AG04449 (cell line): ENCODE results near the gene ALDH18A1.
"Not testable (repeated sequence)": the region's sequence is repeated elsewhere in the genome, so short reads cannot be mapped to it uniquely, and the experiment has no call there.

Experiments used
- CTCF ChIA-PET: fragments of 350-600 bp; formaldehyde crosslinking; extraction: SDS; loops from one replicate; lab custom pipeline; 2021; ENCODE audit warnings: antibody characterized with exemption; lab: Yijun Ruan, JAX
- POLR2A ChIA-PET: fragments of 400-600, 350-600 bp; formaldehyde crosslinking; extraction: SDS; loops from one replicate; lab custom pipeline; 2020; ENCODE audit warnings: antibody characterized with exemption, inconsistent platforms; lab: Yijun Ruan, JAX
- DNase-seq: peaks from one replicate; pipeline ENCODE4 v3.0.0-alpha.2; 2010; ENCODE audit warnings: low read depth, low spot score
- H3K4me3 ChIP-seq: 2 replicates; pipeline ENCODE4 v1.5.1; 2011; ENCODE audit warnings: low read depth, mild to moderate bottlenecking, control low read depth, low read length
- TF ChIP-seq, protein P1 (sequence below): IDR thresholded peaks from one replicate; pipeline ENCODE4 v1.5.1; 2011; ENCODE audit warnings: mild to moderate bottlenecking, moderate library complexity, low read length, control low read depth, inconsistent platforms; ENCODE audit not compliant: insufficient read depth; ENCODE audit errors: missing control alignments

ALDH18A1 gene

DNA sequence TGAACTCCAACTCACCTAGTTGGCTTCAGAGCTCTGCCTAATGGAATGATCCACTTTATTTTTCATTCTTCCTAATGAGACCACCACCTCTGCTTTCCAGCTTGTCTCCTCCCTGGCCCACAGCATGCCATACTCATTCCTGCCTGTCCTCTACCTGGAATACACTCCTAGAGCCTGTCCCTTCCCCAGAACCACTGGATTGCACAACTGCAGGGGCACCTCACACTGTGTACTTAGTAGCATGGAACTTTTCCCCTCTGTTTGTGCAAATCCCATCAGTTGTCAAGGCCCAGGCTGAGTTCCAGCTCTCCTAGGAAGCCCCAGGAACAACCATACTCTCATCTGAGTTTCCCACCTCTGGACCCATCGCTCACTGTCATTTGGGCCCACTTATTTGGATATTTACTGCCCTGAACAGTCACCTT is 15.6 kb downstream of the ALDH18A1 start:
- no peak overlapping the region for H3K4me3 ChIP-seq
- ChIA-PET CTCF (interaction anchor here (1.5 kb wide), 1 partner anchor 39 kb away, joined by 5 read pairs; no protein-coding TSS in a partner anchor), POLR2A (no interaction called here)
- TF ChIP-seq, protein P1, sequence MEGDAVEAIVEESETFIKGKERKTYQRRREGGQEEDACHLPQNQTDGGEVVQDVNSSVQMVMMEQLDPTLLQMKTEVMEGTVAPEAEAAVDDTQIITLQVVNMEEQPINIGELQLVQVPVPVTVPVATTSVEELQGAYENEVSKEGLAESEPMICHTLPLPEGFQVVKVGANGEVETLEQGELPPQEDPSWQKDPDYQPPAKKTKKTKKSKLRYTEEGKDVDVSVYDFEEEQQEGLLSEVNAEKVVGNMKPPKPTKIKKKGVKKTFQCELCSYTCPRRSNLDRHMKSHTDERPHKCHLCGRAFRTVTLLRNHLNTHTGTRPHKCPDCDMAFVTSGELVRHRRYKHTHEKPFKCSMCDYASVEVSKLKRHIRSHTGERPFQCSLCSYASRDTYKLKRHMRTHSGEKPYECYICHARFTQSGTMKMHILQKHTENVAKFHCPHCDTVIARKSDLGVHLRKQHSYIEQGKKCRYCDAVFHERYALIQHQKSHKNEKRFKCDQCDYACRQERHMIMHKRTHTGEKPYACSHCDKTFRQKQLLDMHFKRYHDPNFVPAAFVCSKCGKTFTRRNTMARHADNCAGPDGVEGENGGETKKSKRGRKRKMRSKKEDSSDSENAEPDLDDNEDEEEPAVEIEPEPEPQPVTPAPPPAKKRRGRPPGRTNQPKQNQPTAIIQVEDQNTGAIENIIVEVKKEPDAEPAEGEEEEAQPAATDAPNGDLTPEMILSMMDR = no peak
- DNase-seq = no peak

DNA sequence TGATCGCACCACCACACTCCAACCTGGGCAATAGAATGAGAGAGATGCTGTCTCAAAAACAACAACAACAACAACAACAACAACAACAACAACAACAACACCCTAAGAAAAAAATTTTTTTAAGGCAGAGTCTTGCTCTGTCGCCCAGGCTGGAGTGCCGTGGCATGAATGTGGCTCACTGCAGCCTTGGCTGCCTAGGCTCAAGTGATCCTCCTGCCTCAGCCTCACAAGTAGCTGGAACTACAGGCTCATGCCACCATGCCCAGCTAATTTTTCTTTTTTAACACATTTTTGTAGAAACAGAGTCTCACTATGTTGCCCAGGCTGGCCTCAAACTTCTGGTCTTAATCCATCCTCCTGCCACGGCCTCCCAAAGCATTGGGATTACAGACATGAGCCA is 18.6 kb downstream of the ALDH18A1 start:
- H3K4me3 ChIP-seq = no peak overlapping the region
- ChIA-PET CTCF (no interaction called here), POLR2A (no interaction called here)
- no peak for DNase-seq
- TF ChIP-seq, protein P1 = no peak

DNA sequence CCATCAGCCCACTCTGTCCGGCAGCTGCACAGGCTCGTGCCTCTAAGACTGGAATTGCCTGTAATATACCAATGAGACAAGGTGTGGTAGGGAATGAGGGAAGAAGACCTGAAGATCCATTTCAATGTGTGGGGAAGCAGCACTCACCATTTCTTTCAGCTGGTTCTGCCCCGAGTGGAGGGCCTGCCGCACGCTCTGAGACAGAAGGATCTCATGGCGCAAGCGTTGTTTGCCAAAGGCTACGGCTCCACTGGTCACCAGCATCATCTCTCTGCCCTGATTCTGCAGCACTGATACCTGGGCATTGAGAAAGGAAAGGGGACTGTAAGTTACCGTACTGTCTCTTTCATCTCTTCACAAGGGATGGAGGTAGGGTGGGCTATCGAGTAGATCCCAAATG is 19.4 kb downstream of the ALDH18A1 start:
- no peak overlapping the region for H3K4me3 ChIP-seq
- TF ChIP-seq, protein P1 = no peak
- POLR2A ChIA-PET = no interaction called here
- DNase-seq = no peak
- CTCF ChIA-PET = interaction anchor here (1.0 kb wide), 1 partner anchor 228 kb away, joined by 3 read pairs; no protein-coding TSS in a partner anchor

DNA sequence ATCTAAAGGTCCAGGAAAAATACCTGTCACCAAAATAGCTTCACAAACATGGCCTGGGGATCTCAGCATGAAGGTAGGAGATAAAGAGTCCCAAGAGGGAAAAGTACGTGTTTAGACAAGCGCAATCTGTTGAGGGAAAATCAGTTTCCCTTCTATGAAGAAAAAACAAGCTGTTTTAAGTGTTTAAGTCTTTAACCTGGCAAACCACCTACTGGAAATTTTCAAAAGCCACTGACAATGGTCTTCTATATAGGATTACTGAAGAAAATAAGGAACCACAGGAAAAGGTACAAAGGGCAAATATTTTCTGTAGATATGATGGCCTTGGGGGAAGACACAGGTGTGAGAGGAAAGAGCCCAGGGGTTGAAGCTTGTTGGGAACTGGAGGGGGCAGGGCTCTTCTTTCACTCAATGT is 21.2 kb downstream of the ALDH18A1 start:
- TF ChIP-seq, protein P1 = no peak
- POLR2A ChIA-PET = no interaction called here
- DNase-seq = no peak
- CTCF ChIA-PET = interaction anchor here (1.6 to 3.3 kb wide), 2 partner anchors 58 to 206 kb away, joined by 4 to 8 read pairs; partner anchors contain the start of gene TCTN3
- H3K4me3 ChIP-seq = no peak overlapping the region

DNA sequence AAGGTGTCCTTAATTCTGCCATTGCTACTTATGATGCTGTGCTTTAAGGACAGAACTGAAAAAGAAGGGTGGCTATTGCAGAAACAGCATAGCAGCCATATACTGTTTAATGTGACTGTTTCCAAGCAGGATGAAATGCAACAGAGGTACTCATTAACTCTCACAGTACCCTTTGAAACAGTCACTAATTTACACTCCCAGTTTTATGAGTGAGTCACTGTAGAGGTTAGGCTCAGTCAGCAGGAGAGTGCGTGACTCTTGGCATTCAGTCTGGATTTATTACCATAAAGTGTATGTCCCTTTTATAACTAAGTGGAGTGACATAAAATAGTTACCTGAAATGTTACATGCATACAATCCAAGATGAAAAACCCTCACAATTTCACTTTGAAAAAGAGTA is 27.7 kb downstream of the ALDH18A1 start:
- no peak for DNase-seq
- CTCF ChIA-PET = interaction anchor here (1.3 kb wide), 1 partner anchor 11 kb away, joined by 3 read pairs; no protein-coding TSS in a partner anchor
- H3K4me3 ChIP-seq = no peak overlapping the region
- TF ChIP-seq, protein P1 = no peak
- POLR2A ChIA-PET = no interaction called here

DNA sequence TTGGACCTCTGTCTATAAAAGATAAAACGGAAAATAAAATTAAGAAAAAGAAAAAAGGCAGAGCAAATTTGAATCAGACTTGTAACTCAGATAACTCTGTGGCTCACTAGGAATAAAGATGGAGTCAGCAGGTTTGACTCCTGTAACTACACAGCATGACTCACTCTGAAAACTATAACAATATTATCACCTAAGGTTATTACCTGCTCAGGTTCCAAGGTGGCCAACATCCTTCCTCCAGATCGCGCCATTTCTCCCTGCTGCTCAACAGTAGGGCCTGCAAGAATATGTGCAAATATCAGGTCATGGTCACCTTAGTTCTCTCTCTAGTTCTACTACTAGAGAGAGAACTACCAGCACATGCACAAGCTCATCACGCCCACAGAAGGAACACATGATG is 30.0 kb downstream of the ALDH18A1 start:
- ChIA-PET CTCF (interaction anchor here (0.7 to 1.0 kb wide), 2 partner anchors 18 to 22 kb away, joined by 3 read pairs; no protein-coding TSS in a partner anchor), POLR2A (no interaction called here)
- TF ChIP-seq, protein P1 = no peak
- no peak for DNase-seq
- H3K4me3 ChIP-seq = no peak overlapping the region

DNA sequence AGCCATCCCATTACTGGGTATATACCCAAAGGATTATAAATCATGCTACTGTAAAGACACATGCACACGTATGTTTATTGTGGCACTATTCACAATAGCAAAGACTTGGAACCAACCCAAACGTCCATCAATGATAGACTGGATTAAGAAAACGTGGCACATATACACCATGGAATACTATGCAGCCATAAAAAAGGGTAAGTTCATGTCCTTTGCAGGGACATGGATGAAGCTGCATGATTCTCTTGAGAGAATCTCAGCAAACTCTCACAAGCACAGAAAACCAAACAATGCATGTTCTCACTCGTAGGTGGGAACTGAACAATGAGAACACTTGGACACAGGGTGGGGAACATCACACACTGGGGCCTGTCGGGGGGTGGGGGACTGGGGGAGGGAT is 36.1 kb downstream of the ALDH18A1 start:
- DNase-seq, POLR2A ChIA-PET, H3K4me3 ChIP-seq, CTCF ChIA-PET: not testable (repeated sequence)
